ENCODE data around the gene ASTE1. TPM values are rescaled to one million over a fixed set of nuclear protein-coding genes. Genes with fewer than 3 reads are reported as not detected.

The ASTE1 gene
- total and polyA plus RNA-seq, 9 donors: 5.9 to 8.6 (median 7.0) TPM

GRCh38 chr3:131009698-131010097 is 16.9 kb downstream of the ASTE1 start:
- Histone ChIP-seq H3K4me1 (ENCODE audit: control insufficient read depth, insufficient read depth, low read length) (no peaks in the 10 kb centered on the region), H3K9me3 (replicated peaks; ENCODE audit: control insufficient read depth, low read depth, low read length) (no peaks in the 10 kb centered on the region), H3K4me3 (ENCODE audit: low read length) (no peak overlapping the region), H3K27me3 (ENCODE audit: control insufficient read depth, insufficient read depth, low read length) (no peaks in the 10 kb centered on the region), H3K36me3 (ENCODE audit: control insufficient read depth, insufficient read depth, low read length) (peaks cover 38% of the 10 kb centered on the region), H3K27ac (ENCODE audit: low read length) (no peak overlapping the region)
- no peak for DNase-seq
- WGBS (ENCODE audit: insufficient coverage): no CpG with 5 or more reads among the region's 1 CpG

DNA sequence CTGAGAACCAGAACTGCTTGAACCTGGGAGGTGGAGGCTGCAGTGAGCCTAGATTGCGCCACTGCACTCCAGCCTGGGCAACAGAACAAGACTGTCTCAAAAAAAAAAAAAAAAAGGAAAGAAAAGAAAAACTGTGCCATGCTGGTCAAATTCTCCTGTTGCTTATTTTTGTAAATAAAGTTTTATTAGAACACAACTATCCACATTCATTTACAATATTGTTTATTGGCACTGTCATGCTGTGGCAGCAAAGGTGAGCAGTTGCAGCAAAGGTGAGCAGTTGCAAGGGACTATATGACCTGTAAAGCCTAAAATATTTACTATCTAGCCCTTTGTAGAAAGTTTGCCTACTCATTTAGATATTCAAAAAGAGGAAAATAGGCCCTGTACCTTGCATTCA is 18.3 kb downstream of the ASTE1 start:
- H3K27ac ChIP-seq (ENCODE audit: low read length): no peak overlapping the region
- no CpG with 5 or more reads among the region's 1 CpG for WGBS (ENCODE audit: insufficient coverage)
- H3K27me3 ChIP-seq (ENCODE audit: control insufficient read depth, insufficient read depth, low read length): no peaks in the 10 kb centered on the region
- H3K4me1 ChIP-seq (ENCODE audit: control insufficient read depth, insufficient read depth, low read length): no peaks in the 10 kb centered on the region
- no peak for DNase-seq
- no peak overlapping the region for H3K4me3 ChIP-seq (ENCODE audit: low read length)
- peaks cover 33% of the 10 kb centered on the region for H3K36me3 ChIP-seq (ENCODE audit: control insufficient read depth, insufficient read depth, low read length)
- no peaks in the 10 kb centered on the region for H3K9me3 ChIP-seq (replicated peaks; ENCODE audit: control insufficient read depth, low read depth, low read length)

- no CpG with 5 or more reads among the region's 2 CpGs for WGBS (ENCODE audit: insufficient coverage)
- Histone ChIP-seq H3K4me1 (ENCODE audit: control insufficient read depth, insufficient read depth, low read length) (no peaks in the 10 kb centered on the region), H3K36me3 (ENCODE audit: control insufficient read depth, insufficient read depth, low read length) (peaks cover 31% of the 10 kb centered on the region), H3K27me3 (ENCODE audit: control insufficient read depth, insufficient read depth, low read length) (no peaks in the 10 kb centered on the region), H3K27ac (ENCODE audit: low read length) (no peak overlapping the region), H3K9me3 (replicated peaks; ENCODE audit: control insufficient read depth, low read depth, low read length) (no peaks in the 10 kb centered on the region), H3K4me3 (ENCODE audit: low read length) (no peak overlapping the region)
- DNase-seq: no peak
Measured at GRCh38 chr3:131007782-131008181, 18.8 kb downstream of the ASTE1 start.

GRCh38 chr3:131007256-131007655 is 19.4 kb downstream of the ASTE1 start:
- 100% methylated on average over 1 of the region's 2 CpGs for WGBS (ENCODE audit: insufficient coverage)

DNA sequence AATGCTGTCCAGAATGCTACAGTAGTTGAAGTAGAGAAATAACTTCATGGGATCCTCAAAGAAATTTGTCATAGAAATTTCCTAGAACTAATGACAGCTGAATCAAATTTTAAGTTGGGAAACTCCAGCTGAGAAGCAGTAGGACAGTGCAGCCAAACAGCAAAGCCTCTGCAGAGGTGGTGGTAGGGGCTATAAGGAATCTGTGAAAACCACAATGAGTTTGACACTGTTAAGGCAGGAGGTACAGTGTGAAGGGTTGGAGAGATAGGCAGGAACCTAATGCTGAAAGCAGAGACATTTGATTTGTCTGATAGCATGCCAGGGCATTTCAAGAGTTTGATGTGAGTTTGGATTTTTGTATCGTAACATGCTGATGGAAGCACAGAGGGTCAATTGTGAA is 22.0 kb downstream of the ASTE1 start:
- WGBS (ENCODE audit: insufficient coverage): 94% methylated on average over 1 of the region's 1 CpG
- H3K4me1 ChIP-seq (ENCODE audit: control insufficient read depth, insufficient read depth, low read length): no peaks in the 10 kb centered on the region
- H3K36me3 ChIP-seq (ENCODE audit: control insufficient read depth, insufficient read depth, low read length): peaks cover 24% of the 10 kb centered on the region
- DNase-seq: no peak
- no peaks in the 10 kb centered on the region for H3K27me3 ChIP-seq (ENCODE audit: control insufficient read depth, insufficient read depth, low read length)
- no peaks in the 10 kb centered on the region for H3K9me3 ChIP-seq (replicated peaks; ENCODE audit: control insufficient read depth, low read depth, low read length)
- H3K27ac ChIP-seq (ENCODE audit: low read length): no peak overlapping the region
- H3K4me3 ChIP-seq (ENCODE audit: low read length): no peak overlapping the region

More at GRCh38 chr3:131007256-131007655, 19.4 kb downstream of the ASTE1 start:
- H3K36me3 ChIP-seq (ENCODE audit: control insufficient read depth, insufficient read depth, low read length): peaks cover 29% of the 10 kb centered on the region
- no peak overlapping the region for H3K27ac ChIP-seq (ENCODE audit: low read length)
- H3K27me3 ChIP-seq (ENCODE audit: control insufficient read depth, insufficient read depth, low read length): no peaks in the 10 kb centered on the region
- no peaks in the 10 kb centered on the region for H3K9me3 ChIP-seq (replicated peaks; ENCODE audit: control insufficient read depth, low read depth, low read length)
- DNase-seq: no peak
- H3K4me3 ChIP-seq (ENCODE audit: low read length): no peak overlapping the region
- H3K4me1 ChIP-seq (ENCODE audit: control insufficient read depth, insufficient read depth, low read length): no peaks in the 10 kb centered on the region

GRCh38 chr3:131001071-131001470 is 25.6 kb downstream of the ASTE1 start:
- Histone ChIP-seq H3K9me3 (replicated peaks; ENCODE audit: control insufficient read depth, low read depth, low read length) (no peaks in the 10 kb centered on the region), H3K4me1 (ENCODE audit: control insufficient read depth, insufficient read depth, low read length) (no peaks in the 10 kb centered on the region), H3K27me3 (ENCODE audit: control insufficient read depth, insufficient read depth, low read length) (no peaks in the 10 kb centered on the region), H3K27ac (ENCODE audit: low read length) (no peak overlapping the region), H3K36me3 (ENCODE audit: control insufficient read depth, insufficient read depth, low read length) (peaks cover 9% of the 10 kb centered on the region), H3K4me3 (ENCODE audit: low read length) (no peak overlapping the region)
- WGBS (ENCODE audit: insufficient coverage): no CpG with 5 or more reads among the region's 1 CpG
- DNase-seq: no peak

- Histone ChIP-seq H3K27me3 (ENCODE audit: control insufficient read depth, insufficient read depth, low read length) (no peaks in the 10 kb centered on the region), H3K36me3 (ENCODE audit: control insufficient read depth, insufficient read depth, low read length) (peaks cover 8% of the 10 kb centered on the region), H3K27ac (ENCODE audit: low read length) (no peak overlapping the region), H3K4me3 (ENCODE audit: low read length) (no peak overlapping the region), H3K9me3 (replicated peaks; ENCODE audit: control insufficient read depth, low read depth, low read length) (no peaks in the 10 kb centered on the region), H3K4me1 (ENCODE audit: control insufficient read depth, insufficient read depth, low read length) (no peaks in the 10 kb centered on the region)
- DNase-seq: no peak
- no CpG with 5 or more reads among the region's 7 CpGs for WGBS (ENCODE audit: insufficient coverage)
Measured at GRCh38 chr3:130997289-130997688, 29.3 kb downstream of the ASTE1 start.

GRCh38 chr3:130992344-130992743 is 34.3 kb downstream of the ASTE1 start:
- Histone ChIP-seq H3K4me1 (ENCODE audit: control insufficient read depth, insufficient read depth, low read length) (no peaks in the 10 kb centered on the region), H3K27ac (ENCODE audit: low read length) (no peak overlapping the region), H3K27me3 (ENCODE audit: control insufficient read depth, insufficient read depth, low read length) (no peaks in the 10 kb centered on the region), H3K9me3 (replicated peaks; ENCODE audit: control insufficient read depth, low read depth, low read length) (no peaks in the 10 kb centered on the region), H3K36me3 (ENCODE audit: control insufficient read depth, insufficient read depth, low read length) (peaks cover 9% of the 10 kb centered on the region), H3K4me3 (ENCODE audit: low read length) (no peak overlapping the region)
- DNase-seq: peak; percentile 16
- no CpG with 5 or more reads among the region's 3 CpGs for WGBS (ENCODE audit: insufficient coverage)

GRCh38 chr3:130991126-130991525 is 35.5 kb downstream of the ASTE1 start:
- H3K9me3 ChIP-seq (replicated peaks; ENCODE audit: control insufficient read depth, low read depth, low read length): no peaks in the 10 kb centered on the region
- no peak for DNase-seq
- H3K27me3 ChIP-seq (ENCODE audit: control insufficient read depth, insufficient read depth, low read length): no peaks in the 10 kb centered on the region
- H3K4me1 ChIP-seq (ENCODE audit: control insufficient read depth, insufficient read depth, low read length): no peaks in the 10 kb centered on the region
- WGBS (ENCODE audit: insufficient coverage): 93% methylated on average over 3 of the region's 5 CpGs
- peaks cover 9% of the 10 kb centered on the region for H3K36me3 ChIP-seq (ENCODE audit: control insufficient read depth, insufficient read depth, low read length)
- H3K27ac ChIP-seq (ENCODE audit: low read length): no peak overlapping the region
- no peak overlapping the region for H3K4me3 ChIP-seq (ENCODE audit: low read length)

DNA sequence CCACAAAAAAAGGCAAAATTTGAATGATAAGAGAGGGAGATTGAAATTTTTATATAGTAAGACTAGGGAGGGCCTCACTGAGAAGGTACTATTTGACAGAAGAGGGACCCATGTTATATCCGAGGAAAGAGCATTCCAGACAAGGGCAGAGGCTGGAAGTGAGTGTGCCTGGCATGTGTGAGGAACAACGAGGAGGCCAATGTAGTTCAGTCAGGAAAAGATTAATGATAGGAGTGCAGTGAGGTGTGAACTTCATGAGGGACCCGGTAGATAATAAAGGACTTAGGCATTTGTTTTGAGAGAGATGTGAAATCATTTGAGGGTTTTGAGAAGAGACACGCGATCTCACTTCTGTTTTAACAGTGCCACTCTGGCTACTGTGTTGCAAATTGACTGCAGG is 36.3 kb downstream of the ASTE1 start:
- no peak for DNase-seq
- Histone ChIP-seq H3K27me3 (ENCODE audit: control insufficient read depth, insufficient read depth, low read length) (no peaks in the 10 kb centered on the region), H3K4me1 (ENCODE audit: control insufficient read depth, insufficient read depth, low read length) (no peaks in the 10 kb centered on the region), H3K9me3 (replicated peaks; ENCODE audit: control insufficient read depth, low read depth, low read length) (no peaks in the 10 kb centered on the region), H3K27ac (ENCODE audit: low read length) (no peak overlapping the region), H3K4me3 (ENCODE audit: low read length) (no peak overlapping the region), H3K36me3 (ENCODE audit: control insufficient read depth, insufficient read depth, low read length) (peaks cover 9% of the 10 kb centered on the region)
- 80% methylated on average over 5 of the region's 5 CpGs for WGBS (ENCODE audit: insufficient coverage)

DNA sequence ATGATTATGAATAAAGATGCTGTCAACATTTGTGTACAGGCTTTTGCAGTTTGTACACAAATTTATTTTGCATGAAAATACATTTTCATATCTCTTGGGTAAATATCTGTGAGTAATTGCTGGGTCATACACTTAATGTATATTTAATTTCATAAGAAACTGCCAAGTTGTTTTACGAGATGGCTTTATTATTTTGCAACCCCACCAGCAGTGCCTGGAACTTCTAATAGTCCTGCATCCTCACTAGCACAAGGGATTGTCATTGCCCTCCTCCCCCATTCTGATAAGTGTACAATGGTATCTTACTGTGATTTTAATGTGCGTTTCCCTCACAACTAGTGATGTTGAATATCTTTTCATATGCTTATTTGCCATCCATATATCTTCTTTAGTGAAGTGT is 45.2 kb downstream of the ASTE1 start:
- H3K9me3 ChIP-seq (replicated peaks; ENCODE audit: control insufficient read depth, low read depth, low read length): no peaks in the 10 kb centered on the region
- no peak for DNase-seq
- no peak overlapping the region for H3K27ac ChIP-seq (ENCODE audit: low read length)
- peaks cover 8% of the 10 kb centered on the region for H3K36me3 ChIP-seq (ENCODE audit: control insufficient read depth, insufficient read depth, low read length)
- H3K4me3 ChIP-seq (ENCODE audit: low read length): no peak overlapping the region
- H3K4me1 ChIP-seq (ENCODE audit: control insufficient read depth, insufficient read depth, low read length): no peaks in the 10 kb centered on the region
- no peaks in the 10 kb centered on the region for H3K27me3 ChIP-seq (ENCODE audit: control insufficient read depth, insufficient read depth, low read length)
- WGBS (ENCODE audit: insufficient coverage): no CpG with 5 or more reads among the region's 2 CpGs

Measured in muscle of leg (tissue), 11 donors.